ENCODE results near the gene IMMP2L. TPM values are rescaled to one million over a fixed set of nuclear protein-coding genes. Genes with fewer than 3 reads are reported as not detected.

IMMP2L gene
- polyA plus RNA-seq, 2 of the 4 experiments (the other 2 are of a cell fraction): 16.1 to 23.8 TPM

DNA sequence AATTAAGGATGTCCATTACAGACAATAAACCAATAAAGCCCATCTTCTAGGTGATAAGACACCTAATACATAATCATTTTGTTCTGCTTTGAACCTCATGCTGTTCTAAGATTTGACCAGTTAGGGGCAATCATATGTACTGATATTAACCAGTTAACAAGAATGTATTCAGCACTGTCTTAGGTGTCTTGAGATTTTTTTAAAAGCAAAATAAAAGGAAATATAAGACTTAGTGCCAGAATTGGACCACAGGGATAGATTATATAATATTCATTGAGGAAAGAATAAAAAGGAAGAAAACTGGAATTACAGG is 32.0 kb downstream of the IMMP2L start:
- ChIA-PET POLR2A (no interaction called here), CTCF (no interaction called here)
- TF ChIP-seq CBX8 (IDR thresholded peaks at IDR 0.05) (no peak), ZFP36 (IDR thresholded peaks at IDR 0.05; ENCODE audit: borderline replicate concordance, partially characterized antibody) (no peak), TP53 (CRISPR knock-in tag; IDR thresholded peaks at IDR 0.05) (no peak), CHD2 (IDR thresholded peaks at IDR 0.05; ENCODE audit: low read length, partially characterized antibody) (no peak), ELK1 (IDR thresholded peaks at IDR 0.05; ENCODE audit: low read depth, low read length) (no peak), ESRRA (IDR thresholded peaks at IDR 0.05; ENCODE audit: borderline replicate concordance, low read length) (no peak), NFE2L2 (conservative IDR thresholded peaks at IDR 0.05; ENCODE audit: low read length) (no peak), NPAS2 (CRISPR knock-in tag; IDR thresholded peaks at IDR 0.05; ENCODE audit: borderline replicate concordance) (no peak), HOXB5 (CRISPR knock-in tag; IDR thresholded peaks at IDR 0.05) (no peak), EHF (CRISPR knock-in tag; IDR thresholded peaks at IDR 0.05) (no peak), POLR2A (IDR thresholded peaks at IDR 0.05; ENCODE audit: low read length) (no peak), RFX5 (IDR thresholded peaks at IDR 0.05) (no peak)
- TF ChIP-seq, protein P1, sequence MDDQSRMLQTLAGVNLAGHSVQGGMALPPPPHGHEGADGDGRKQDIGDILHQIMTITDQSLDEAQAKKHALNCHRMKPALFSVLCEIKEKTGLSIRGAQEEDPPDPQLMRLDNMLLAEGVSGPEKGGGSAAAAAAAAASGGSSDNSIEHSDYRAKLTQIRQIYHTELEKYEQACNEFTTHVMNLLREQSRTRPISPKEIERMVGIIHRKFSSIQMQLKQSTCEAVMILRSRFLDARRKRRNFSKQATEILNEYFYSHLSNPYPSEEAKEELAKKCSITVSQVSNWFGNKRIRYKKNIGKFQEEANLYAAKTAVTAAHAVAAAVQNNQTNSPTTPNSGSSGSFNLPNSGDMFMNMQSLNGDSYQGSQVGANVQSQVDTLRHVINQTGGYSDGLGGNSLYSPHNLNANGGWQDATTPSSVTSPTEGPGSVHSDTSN (IDR thresholded peaks at IDR 0.05): no peak
- TF ChIP-seq, protein P2, sequence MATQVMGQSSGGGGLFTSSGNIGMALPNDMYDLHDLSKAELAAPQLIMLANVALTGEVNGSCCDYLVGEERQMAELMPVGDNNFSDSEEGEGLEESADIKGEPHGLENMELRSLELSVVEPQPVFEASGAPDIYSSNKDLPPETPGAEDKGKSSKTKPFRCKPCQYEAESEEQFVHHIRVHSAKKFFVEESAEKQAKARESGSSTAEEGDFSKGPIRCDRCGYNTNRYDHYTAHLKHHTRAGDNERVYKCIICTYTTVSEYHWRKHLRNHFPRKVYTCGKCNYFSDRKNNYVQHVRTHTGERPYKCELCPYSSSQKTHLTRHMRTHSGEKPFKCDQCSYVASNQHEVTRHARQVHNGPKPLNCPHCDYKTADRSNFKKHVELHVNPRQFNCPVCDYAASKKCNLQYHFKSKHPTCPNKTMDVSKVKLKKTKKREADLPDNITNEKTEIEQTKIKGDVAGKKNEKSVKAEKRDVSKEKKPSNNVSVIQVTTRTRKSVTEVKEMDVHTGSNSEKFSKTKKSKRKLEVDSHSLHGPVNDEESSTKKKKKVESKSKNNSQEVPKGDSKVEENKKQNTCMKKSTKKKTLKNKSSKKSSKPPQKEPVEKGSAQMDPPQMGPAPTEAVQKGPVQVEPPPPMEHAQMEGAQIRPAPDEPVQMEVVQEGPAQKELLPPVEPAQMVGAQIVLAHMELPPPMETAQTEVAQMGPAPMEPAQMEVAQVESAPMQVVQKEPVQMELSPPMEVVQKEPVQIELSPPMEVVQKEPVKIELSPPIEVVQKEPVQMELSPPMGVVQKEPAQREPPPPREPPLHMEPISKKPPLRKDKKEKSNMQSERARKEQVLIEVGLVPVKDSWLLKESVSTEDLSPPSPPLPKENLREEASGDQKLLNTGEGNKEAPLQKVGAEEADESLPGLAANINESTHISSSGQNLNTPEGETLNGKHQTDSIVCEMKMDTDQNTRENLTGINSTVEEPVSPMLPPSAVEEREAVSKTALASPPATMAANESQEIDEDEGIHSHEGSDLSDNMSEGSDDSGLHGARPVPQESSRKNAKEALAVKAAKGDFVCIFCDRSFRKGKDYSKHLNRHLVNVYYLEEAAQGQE (IDR thresholded peaks at IDR 0.05): no peak
- Histone ChIP-seq H3K27ac (peak overlapping the region; percentile 76 to 85; a peak in 4 of 6 replicates), H3K4me1 (peaks cover 65% of the 10 kb centered on the region), H3K4me3 (no peak overlapping the region), H3K4me2 (peak overlapping the region; percentile 74), H3K9me3 (no peaks in the 10 kb centered on the region)
- DNase-seq (ENCODE audit: low read depth in 1 of 2, low spot score in 1 of 2) (no peak), FAIRE-seq (no peak), ATAC-seq (peak; percentile 44 to 66; a peak in 4 of 6 replicates)

DNA sequence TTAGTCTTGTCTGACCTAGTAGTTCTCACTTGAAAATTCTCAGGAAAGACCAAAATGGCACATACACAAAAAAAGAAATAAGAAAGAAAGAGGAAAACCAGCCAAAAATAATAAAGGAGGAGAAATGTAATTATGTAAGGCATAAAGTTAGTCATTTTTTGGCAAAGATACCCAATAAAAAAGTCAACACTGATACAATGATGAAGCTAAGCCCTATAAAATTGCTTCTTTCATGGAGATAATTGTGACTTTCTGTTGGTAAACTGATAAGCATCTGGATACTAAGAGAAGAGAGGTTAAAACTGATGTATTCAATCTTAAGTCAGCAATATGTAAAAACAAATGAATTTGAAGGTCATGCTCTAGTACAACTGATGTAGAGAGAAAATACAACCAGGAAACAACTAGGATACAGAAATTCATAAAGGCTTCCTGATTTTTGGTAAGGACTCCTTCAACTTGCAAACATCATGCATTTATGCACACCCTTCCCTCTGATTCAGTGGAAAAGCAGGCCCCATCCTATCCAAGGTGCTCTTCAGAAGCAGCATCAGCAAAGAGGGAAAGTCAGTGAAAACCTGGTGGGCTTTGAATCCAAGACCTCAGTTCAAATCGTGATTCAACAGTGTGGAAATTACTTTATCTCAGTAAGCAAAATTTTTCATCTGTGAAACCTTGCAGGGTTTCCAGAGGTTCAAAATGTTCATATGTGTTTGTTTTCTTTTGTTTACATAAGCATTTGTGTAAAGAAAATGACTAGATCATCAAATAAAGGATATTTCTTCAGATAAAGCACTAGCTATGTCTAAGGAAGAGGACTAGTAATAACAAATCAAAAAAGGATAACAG is 32.6 kb downstream of the IMMP2L start:
- Histone ChIP-seq H3K27ac (peak overlapping the region; percentile 76 to 85), H3K4me1 (peaks cover 63% of the 10 kb centered on the region), H3K4me3 (no peak overlapping the region), H3K9me3 (no peaks in the 10 kb centered on the region), H3K4me2 (peak overlapping the region; percentile 74)
- FAIRE-seq (peak; percentile 59), ATAC-seq (peak; percentile 72 to 83), DNase-seq (ENCODE audit: low read depth in 1 of 2, low spot score in 1 of 2) (peak in 1 of 2 experiments; percentile 60)
- 0% methylated on average over 1 of the region's 1 CpG for WGBS (ENCODE audit: missing lambda C conversion rate)
- POLR2A ChIA-PET: no interaction called here
- CTCF ChIA-PET: no interaction called here
- TF ChIP-seq MAFK (IDR thresholded peaks at IDR 0.05; ENCODE audit: partially characterized antibody) (peak; percentile 93), BCL3 (IDR thresholded peaks at IDR 0.05) (no peak), GATA3 (IDR thresholded peaks at IDR 0.05; ENCODE audit: borderline replicate concordance) (peak; percentile 77), RFX5 (IDR thresholded peaks at IDR 0.05) (no peak), HDAC2 (IDR thresholded peaks at IDR 0.05) (no peak), CEBPB (IDR thresholded peaks at IDR 0.05) (peak in 1 of 2 experiments; percentile 40; a peak in 1 of 4 replicates), EHF (CRISPR knock-in tag; IDR thresholded peaks at IDR 0.05) (peak; percentile 31; the same call in 1 of the 2 replicates), FOXS1 (CRISPR knock-in tag; IDR thresholded peaks at IDR 0.05) (peak; percentile 77; the same call in 1 of the 2 replicates), CHD2 (IDR thresholded peaks at IDR 0.05; ENCODE audit: low read length, partially characterized antibody) (no peak), CBX8 (IDR thresholded peaks at IDR 0.05) (no peak), KDM1A (IDR thresholded peaks at IDR 0.05; ENCODE audit: low read depth) (no peak), FOSL2 (IDR thresholded peaks at IDR 0.05) (no peak), FOSL2 (CRISPR knock-in tag; IDR thresholded peaks at IDR 0.05) (peak; percentile 54), ZNF302 (CRISPR knock-in tag; IDR thresholded peaks at IDR 0.05) (no peak)
- TF ChIP-seq, protein P2 (IDR thresholded peaks at IDR 0.05): no peak

Measured in A549 (cell line).